Fibroblast of skin of left biceps (primary cell): Measurements from ENCODE around the gene PDE4D.
"Not testable (repeated sequence)": the region's sequence is repeated elsewhere in the genome, so short reads cannot be mapped to it uniquely, and the experiment has no call there.

ENCODE experiments used
- DNase-seq, 2 experiments: peaks; one replicate each; pipeline ENCODE4 v3.0.0-alpha.2; 2013; ENCODE audit warnings: low read depth in 2 of 2

PDE4D gene

DNA sequence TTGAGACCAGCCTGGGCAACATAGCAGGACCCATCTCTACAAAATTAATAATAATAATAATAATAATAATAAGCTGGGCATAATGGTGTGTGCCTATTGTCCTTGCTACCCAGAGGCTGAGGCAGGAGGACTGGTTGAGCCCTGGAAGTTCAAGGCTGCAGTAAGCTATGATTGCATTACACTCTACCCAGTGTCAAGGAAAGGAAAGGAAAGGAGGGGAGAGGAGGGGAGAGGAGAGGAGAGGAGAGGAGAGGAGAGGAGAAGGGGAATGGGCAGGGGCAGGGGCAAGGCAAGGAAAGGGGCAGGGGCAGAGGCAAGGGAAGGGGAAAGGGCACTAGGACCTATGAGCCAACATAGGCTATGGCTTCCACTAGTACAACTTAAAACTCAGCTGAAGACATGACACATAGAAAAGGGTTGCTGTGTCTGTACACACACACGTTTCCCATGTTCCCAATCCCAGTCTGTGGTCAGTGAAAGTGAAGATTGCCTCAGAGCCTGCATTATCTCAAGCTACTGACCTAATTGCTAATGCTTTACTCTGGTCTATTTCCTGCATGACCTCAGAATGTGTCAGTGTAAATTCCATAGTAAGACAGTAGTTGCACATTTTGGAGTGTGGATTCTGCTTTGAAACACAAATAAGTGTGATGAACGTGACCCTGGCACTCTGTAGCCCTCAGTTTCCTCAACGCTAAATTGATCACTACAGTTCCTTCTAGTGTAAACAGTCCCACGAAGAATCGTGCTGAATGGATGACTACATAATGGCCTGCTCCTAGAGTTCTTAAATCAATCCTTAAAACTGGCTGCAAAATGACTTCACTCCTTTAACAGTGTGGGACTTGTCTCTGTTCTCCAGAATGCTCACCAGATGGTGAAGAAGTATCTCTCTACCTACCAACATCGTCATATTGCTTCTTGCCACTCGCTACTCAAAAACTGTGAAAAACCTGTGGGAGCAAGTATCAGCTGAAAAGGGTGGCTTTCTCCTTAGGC is 813.6 kb downstream of the PDE4D start:
- peak; percentile 67 to 72 for DNase-seq

DNA sequence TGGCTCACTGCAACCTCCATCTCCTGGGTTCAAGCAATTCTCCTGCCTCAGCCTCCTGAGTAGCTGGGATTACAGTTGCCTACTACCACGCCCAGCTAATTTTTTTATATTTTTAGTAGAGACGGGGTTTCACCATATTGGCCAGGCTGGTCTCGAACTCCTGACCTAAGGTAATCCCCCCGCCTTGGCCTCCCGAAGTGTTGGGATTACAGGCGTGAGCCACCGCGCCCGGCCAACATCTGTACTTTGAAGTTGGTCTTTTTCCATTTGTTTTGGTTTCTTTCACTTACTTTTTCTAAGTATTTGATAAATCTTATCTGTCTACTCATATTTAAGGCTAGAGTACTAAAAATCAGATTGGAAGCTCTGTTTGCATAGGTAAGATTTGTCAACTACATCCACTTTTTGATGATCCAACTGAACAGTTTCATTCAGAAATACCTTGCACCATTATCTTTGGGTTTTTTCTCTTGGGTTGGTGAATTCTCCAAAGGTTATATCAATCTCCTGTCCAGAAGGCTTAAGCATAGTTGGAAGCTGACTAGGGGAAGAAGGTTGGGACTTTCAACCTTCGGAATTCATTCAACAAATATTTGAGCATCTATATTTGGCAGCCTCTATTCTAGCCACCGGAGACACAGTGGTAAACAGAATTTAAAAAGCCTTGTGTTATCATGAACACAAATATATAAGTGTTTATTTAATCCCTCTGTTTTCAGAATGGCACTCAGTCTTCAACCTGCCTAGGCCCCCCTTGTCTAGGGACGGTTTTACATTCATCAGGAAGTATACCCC is 821.6 kb downstream of the PDE4D start:
- DNase-seq: no peak

DNA sequence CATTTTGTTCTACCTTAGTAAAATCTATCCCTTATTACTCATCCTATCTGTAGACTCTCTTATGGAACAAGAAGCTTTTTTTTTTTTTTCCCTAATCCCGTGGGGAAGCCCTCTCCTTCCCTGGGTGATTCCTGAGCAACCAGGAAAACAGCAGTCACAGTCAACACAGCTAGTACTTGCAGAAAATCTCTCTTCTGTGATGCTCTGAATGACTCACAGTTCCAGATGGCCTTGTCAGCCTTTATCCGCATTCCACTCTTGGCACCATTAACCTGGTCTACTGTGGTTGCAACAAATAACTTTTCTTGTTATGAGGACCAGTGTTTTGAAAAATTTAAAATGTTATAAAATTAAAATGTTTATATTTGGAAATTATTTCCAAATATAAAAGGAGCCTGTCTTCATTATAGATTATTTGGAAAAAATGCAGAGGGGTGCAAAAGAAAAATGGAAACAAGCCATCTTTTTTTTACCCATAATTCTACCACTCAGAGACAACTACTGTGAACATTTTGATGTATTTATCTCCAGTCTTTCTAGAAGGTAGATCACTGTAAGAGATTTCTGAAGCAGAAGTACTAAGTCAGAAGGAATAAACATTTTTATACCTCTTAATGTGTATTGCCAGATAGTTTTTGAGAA is 824.0 kb downstream of the PDE4D start:
- peak; percentile 83 for DNase-seq

- DNase-seq: peak in 1 of 2 experiments; percentile 44
These were observed 825.4 kb downstream of the PDE4D start for GRCh38 chr5:59067956-59068656.

DNA sequence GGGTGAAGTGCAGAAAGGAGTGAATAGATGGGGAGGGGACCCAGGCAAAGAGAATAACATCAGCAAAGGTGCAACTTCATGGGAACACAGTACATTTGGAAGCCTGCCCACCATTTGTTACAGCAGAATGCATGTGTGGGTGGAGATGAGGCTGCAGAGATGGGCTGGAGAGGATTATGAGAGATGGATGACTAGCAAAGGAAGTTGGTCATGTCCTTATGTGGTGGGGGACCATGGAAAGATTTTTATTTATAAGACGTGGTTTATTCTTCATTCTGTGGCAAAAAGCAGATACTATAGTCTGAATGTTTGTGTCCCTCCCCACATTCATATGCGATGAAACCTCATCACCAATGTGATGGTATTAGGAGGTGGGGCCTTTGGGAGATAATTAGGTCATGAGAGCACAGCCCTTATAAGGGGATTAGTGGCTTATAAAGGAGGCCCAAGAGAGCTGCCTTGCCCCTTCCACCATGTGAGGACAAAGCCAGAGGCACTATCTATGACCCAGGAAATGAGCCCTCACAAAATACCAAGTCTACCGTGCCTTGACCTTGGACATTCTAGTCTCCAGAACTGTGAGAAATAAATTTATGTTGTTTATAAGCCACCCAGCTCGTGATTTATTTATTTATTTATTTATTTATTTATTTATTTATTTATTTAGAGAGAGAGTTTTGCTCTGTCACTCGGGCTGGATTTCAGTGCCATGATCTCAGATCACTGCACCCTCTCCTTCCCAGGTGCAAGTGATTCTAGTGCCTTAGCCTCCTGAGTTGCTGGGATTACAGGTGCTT is 827.0 kb downstream of the PDE4D start:
- DNase-seq: peak; percentile 62 to 65

- DNase-seq: no peak
These were observed 828.0 kb downstream of the PDE4D start for GRCh38 chr5:59065554-59065953.

- DNase-seq: no peak
These were observed 829.2 kb downstream of the PDE4D start for GRCh38 chr5:59064293-59064692.

DNA sequence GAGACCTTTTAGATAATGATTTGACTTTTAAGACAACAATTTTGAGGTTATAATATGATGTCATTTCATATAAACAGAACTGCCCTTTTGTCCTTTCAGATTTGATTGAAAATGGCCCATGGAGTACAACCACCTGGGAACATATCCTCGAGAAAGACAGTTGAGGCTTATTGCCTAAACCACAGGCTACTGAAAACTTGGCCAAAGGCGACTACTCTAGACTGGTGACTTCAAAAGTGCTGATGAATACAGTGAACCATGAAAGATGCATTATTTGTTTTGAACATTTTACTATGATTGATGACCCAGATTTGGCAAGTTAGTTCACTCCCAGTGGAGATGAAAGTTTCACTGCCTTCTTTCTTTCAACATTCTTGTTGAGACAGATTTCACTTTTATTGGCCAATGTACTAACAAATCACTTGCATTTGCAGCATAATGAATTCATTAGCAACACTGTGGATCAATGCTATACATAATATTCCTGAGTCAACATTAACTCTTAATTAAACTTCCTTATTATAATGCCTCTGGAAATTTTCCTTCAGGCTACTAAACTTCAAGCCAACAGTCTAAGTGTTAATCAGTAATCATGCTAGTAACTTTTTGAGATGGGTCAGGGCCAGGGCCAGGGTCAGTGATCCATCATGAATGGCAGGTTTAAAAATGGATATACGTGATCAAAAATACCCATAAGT is 830.4 kb downstream of the PDE4D start:
- peak; percentile 71 to 74 for DNase-seq

GRCh38 chr5:59061377-59061776 is 832.1 kb downstream of the PDE4D start:
- DNase-seq: no peak

- no peak for DNase-seq
These were observed 834.4 kb downstream of the PDE4D start for GRCh38 chr5:59058969-59059687.

DNA sequence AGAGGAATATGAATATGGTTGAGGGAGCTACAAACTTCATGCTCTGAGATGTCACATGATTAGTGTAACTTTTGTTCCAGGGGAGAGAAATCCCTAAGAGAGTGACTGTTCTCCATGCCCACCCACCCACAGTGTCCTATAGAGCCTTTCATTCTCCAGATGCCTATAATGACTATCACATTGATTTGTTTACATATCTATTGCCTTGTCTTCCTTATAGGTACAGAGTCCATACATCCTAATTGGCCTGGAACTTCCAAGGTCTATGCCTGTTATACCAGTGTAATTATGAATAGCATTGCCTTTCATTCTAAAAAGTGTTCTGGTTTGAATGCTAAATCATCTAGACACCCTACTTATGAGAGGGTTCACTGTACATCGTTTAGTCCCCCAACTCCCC is 835.3 kb downstream of the PDE4D start:
- no peak for DNase-seq

GRCh38 chr5:59056599-59056998 is 836.9 kb downstream of the PDE4D start:
- not testable (repeated sequence) for DNase-seq

DNA sequence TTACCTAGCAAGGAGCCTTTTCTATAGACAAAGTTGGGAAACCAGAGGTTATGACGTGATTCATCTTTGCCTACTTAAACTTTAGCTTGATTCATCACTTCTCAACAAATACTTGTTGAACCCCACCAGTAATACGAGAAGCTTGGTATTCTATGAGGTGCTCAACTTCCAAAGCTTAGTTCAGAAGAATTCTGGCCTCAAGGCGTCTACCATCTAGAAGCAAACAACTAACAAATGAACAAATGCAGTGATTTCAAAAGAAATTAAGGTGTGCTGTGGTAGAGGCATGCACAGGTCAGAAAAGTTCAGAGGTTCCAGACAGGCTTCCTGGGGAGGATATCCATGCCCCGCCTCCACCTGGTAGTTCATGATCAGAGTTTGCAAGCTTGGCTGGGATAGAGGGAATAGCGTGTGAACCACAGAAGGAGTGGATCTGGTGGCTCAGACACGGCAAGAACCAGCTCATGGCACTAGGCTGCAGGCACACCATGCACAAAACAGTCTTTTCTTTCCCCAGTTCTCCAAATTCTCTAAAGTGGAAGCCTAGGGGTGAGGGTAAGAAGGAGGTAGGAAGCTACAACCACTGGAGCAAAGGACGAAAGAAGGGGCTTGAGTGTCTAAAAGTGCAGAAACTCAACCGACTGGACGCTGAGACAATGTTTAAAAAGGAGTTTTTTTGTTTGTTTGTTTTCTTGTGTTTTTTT is 837.6 kb downstream of the PDE4D start:
- DNase-seq: no peak

- DNase-seq: no peak
These were observed 838.5 kb downstream of the PDE4D start for GRCh38 chr5:59054963-59055528.

- no peak for DNase-seq
These were observed 841.6 kb downstream of the PDE4D start for GRCh38 chr5:59051951-59052350.

- DNase-seq: no peak
These were observed 844.4 kb downstream of the PDE4D start for GRCh38 chr5:59049095-59049494.

DNA sequence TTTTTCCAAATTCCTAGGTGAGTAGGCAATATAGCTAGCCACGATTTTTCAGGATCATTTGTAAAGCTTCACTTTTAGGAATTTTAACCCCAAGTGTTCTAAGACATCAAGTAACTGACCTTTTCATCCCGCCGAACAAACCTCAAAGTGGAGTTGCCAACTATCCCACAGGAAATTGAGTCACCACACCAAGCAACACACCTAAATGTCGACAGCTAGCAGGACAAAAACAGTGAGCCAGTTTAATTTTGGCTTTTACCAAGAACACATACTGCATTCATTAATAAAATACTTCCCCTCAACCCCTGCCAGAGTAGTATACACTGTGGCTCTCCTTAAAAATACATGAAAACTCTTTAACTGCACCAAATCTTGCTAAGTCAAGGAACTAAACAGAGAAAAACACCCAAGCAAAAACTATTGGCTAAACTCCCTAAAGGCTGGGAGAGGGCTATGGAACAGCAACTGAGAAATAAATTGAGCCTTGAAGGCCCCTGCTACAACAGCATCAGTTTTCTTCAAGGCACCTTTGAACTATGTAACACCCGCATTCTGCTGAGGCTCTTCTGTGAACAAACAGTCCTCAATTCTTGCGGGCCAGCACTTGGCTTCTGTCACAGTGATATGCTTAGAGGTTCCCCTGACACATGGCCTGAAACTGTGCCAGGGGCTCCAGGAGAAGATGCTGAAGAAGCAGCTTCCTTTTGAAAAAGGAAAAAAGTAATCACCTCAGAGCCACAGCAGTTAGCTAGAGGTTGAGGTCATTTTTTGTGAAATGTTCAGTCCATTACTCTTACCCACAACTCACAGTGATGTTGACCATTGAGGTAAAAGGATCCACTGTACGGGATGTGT is 851.1 kb downstream of the PDE4D start:
- DNase-seq: no peak
